HS-27A (cell line): ENCODE results near the gene C1QTNF9B.
"Not testable (repeated sequence)": the region's sequence is repeated elsewhere in the genome, so short reads cannot be mapped to it uniquely, and the experiment has no call there.

Experiments used
- DNase-seq: peaks from one replicate; pipeline ENCODE4 v3.0.0-alpha.2; 2012; ENCODE audit warnings: low read depth, missing footprints

Gene C1QTNF9B

GRCh38 chr13:23897452-23897919 lies at the start of gene C1QTNF9B:
Gene C1QTNF9B (minus strand): TSS chr13:23897502.
- not testable (repeated sequence) for DNase-seq

DNA sequence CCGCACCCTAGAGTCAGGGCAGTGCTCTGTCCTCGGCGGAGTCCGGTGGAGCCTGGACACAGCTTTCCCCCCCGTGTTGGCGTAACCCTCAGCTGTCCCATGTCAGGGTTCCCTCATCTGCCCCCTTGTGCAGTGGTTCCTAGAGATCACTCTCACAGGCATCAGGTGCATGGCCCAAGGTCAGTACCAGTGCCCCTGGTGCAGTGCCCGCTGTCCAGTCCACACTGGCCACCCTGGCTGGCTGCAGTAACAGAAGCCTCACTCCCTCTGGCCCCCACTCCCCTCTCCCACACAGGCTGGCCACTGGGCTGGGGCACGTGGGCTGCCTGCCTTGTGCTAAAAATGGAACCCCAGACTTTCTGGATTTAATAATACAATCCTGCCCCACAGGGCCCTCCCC lies 49.6 kb upstream of the C1QTNF9B start:
- DNase-seq = no peak

DNA sequence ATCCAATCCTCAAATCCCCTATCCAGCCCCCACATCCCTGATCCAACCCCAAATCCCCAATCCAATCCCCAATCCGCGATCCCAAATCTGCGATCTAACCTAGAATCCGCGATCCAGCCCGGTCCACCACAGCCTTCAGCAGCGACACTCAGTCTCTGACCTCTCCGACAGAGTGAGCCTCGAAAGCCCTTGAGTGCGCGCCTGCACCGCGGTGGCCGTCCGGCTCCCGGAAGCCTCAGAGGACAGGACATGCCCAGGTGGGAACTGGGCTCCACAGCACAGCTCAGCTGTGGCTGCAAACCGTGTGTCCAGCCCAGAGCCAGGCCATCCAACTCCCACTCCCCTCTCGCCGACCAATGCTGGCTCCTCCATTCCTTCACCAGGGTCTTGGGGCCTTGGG lies 48.8 kb upstream of the C1QTNF9B start:
- no peak for DNase-seq

DNA sequence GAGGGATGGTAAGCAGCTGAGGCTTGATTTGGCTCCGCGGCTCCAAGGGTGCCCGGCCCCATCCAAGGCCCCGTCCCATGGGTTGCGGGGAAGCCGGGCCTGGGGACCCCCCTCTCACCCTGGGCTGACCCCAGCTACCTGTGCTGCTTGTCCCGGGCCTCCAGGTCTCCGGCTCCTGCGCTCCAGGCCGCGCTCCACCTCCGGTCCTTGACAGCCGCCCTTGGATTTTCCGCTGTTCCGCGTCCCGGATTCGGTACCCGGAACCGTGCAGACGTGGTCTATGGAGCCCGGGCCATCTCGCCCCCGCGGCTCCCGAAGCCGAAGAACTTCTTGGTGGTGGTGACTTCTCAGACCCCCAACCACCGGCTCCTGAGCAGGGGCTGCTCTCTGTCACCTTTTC lies 48.3 kb upstream of the C1QTNF9B start:
- no peak for DNase-seq

GRCh38 chr13:23941211-23941610 lies 43.9 kb upstream of the C1QTNF9B start:
- no peak for DNase-seq

- not testable (repeated sequence) for DNase-seq
Observed at GRCh38 chr13:23939666-23940065, 42.4 kb upstream of the C1QTNF9B start.

GRCh38 chr13:23934520-23934919 lies 37.2 kb upstream of the C1QTNF9B start:
- no peak for DNase-seq

DNA sequence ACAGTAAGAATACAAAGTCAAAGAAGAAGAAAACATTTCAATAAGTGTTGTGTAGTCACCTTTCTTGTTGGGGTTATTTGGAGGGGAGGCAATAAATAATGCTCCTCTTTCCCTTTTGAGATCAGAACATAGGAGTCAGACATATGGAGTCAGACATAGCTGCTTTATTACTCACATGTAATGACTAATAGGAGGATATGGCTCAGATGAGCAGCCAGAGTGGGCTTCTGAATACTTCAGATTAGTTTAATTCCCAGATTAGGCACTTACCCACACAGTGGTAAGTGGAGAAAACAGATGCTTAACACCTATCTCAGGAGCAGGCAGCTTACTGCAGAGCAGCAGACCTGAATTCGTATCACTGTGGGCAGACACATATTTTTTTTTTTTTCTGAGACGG lies 31.7 kb upstream of the C1QTNF9B start:
- DNase-seq = peak; percentile 41

DNA sequence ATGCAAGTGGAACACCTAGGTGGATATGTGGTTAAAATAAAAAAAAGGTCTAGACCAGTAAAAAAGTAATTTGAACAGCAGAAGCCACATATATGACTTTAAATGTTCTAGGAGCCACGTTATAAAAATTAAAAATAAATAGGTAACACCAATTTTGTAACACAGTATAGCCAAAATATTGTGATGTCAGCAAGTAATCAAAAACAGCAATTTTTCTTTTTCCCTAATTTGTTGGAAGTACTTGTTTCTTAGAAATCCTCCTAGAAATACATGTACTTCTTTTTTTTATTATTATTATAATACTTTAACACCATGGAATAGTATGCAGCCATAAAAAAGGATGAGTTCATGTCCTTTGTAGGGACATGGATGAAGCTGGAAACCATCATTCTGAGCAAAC lies 25.7 kb upstream of the C1QTNF9B start:
- no peak for DNase-seq

DNA sequence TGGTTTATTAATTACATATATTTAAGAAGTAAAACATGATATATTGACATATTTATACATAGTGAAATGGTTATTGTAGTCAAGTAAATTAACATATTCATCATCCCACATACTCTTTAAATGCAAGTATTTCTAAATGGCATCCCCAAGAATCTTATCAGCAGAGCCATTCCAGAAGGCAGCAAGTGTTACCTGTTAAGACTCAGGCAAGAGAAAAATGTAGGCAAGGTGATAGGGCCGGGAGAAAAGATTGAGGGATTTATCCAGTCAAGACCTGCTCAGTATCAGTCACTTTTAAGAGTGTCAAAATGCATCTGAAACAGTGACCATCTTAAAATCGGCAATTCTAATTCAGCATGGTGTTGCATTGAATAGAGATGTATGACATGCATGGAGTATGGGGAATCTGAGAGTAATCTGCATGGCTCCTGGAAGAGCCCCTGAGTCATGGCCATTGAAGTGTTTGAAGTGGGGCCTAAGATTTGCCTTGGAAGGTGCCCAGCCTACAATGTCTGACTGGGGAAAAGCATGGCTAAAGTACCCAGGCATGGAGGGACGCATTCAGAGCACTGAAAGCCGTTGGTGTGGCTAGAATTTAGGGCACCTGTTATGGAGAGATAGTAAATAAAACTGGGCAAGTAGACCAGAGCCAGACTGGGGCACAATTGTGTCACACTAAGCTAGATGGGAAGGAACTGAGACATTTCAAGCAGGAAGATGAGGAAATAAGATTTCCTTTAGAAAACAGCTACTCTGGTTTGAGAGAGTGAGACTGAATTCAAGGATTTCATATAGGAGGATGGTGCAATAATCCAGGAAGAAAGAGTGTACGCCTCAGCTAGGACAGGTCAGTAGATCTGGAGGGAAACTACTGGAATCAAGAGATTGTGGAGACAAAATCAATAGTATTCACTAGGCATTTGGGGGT lies 25.0 kb upstream of the C1QTNF9B start:
- DNase-seq = no peak

DNA sequence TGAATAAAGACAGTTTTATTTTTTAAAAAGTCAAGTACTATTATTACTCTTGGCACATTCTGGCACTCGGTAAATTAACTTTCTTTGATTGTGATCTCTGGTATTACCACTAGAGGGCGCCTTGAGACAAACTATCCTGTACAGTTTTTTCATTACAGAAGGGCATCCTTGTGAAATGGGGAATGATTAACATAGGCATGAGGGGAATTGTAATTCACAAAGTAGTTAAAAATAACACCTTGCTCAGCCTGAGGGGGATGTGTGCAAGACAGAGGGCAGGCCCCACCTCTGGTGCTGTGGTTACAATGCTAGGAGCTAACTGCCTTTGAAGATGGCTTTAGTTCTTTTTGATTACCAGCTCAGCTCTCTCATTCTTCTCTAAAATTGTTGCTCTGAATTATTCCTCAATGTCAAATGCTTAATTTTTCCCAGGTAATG lies 24.2 kb upstream of the C1QTNF9B start:
- no peak for DNase-seq

- no peak for DNase-seq
Observed at GRCh38 chr13:23919006-23919405, 21.7 kb upstream of the C1QTNF9B start.

DNA sequence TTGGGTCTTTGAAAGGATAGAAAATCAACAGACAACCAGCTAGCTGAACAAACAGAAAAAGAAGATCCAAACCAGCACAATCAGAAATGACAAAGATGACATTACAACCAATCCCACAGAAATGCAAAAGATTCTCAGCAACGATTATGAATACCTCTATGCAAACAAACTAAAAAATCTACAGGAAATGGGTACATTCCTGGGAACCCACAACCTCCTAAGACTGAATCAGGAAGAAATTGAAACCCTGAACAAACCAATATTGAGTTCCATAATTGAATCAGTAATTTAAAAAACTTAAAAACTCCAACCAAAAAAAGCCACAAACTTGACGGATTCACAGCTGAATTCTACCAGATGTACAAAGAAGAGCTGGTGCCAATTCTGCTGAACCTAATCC lies 20.9 kb upstream of the C1QTNF9B start:
- no peak for DNase-seq

DNA sequence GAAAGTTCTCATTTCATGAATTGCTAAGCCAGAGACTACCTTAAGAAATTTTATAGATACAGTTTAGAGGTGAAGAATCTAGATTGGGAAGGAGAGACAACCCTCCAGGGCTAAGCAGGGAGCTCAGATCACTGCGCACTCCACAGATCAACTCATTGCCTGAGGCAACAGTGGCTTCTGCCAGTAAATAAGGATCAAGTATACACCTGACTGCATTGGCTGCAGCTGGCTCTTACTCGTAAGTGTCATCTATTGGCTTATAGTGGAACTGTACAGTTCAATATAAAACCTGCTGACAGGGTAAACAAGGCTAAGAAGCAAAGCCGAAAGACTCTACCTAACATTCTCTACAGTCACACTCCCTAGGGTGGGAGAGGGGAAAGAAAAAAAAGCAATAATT lies 18.0 kb upstream of the C1QTNF9B start:
- DNase-seq = no peak

GRCh38 chr13:23912469-23912868 lies 15.2 kb upstream of the C1QTNF9B start:
- no peak for DNase-seq

DNA sequence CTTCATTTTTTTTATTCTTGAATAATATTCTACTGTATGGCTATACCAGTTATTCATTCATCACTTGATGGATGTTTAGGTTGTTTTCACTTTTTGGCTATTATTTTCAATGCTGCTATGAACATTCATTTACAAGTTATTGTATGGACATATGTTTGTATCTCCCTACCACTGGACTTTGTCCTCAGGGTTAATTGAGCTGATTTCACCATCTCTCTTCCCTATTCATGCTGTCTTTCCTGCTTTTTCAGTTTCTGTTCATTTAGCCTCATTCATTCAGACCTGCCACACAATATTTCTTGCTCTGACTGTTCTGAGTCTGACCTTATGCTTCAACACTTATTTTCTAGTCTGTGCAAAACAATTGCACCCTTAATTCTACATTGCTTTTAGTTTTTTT lies 12.3 kb upstream of the C1QTNF9B start:
- DNase-seq = no peak

- DNase-seq = no peak
Observed at GRCh38 chr13:23905766-23906165, 8.5 kb upstream of the C1QTNF9B start.

- DNase-seq = no peak
Observed at GRCh38 chr13:23903906-23904280, 6.6 kb upstream of the C1QTNF9B start.

DNA sequence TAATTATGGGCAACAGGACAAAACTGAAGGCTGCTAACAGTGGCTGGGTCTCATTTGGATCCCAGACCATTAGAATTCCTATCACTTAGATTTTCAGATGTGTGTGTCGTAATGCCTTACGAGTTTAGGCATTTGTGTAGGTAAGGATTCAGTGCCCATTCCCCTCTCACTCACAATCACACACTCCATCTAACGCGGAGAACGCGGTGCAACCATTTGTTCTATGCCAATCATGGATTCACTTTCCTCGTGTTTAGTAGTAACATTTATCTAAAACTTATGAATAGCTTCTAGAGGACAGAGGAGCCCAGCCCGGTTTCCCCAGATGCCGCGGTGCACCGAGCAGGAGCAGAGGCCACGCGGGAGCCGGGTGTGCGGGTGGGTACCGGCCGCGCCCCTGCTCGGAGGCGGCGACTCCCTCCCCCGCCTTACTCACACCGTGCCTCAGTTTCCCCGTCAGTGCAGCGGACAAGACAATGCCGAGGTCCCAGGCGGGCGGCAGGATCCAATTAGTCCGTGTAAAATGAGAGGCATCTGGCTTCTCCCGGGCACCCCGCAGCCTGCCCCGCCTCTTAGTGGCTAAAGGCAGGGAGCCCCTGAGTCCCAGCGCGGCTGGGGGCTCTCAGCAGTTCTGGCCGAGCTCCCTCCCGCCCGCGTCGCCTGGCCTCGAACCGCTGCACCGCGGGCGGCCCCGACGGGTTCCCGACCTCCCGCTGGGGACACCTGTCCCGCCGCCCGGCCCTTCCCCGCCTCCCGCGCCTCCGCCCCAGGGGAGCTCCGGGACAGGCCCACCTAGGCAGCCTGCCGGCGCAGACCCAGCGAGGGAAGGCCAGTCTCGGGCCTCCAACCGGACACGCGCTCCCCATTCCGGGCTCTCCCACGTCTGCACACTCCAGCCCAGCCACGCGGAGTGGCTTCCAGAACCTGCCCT lies 5.9 kb upstream of the C1QTNF9B start:
- DNase-seq = no peak

- no peak for DNase-seq
Observed at GRCh38 chr13:23901365-23901764, 4.1 kb upstream of the C1QTNF9B start.

DNA sequence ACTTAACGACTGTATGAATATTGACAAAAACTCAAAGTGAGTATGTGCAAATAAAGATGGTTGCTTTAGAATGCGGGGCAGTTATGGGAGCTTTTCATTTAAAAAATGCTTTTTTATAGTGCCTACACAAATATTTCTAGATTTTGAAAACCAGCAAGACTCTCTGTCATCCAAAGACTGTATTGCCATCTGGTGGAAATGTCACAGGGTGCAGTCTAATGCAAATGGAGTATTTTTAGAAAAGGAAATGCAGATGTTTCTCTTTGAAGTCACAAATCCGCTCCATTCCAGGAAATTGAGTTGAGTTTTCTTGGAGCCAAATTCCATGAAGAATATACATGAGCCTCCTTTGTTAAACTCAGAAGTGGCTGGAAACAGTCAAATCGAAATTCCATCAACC lies 2.3 kb upstream of the C1QTNF9B start:
- no peak for DNase-seq

GRCh38 chr13:23898101-23898500 lies 799 bp upstream of the C1QTNF9B start:
- no peak for DNase-seq

DNA sequence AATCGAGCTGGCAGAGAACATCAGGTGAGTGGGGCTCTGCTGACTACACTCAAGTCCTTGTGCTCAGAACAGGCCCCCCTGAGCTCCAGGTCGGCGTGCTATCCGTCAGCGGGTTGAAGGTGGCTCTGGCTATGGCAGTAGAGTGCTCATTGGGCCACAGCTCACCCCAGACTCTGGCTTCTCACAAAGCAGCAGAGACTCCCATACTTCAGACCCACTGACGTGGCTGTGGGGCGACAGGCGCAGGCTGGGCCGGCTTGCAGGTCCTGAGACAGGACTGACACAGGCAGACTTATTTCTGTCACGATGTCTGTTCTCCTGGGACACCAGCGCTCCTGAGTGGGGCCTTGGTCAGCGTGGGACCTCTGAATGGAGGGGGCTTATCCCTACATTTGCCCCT lies 2.6 kb downstream of the C1QTNF9B start:
- DNase-seq = not testable (repeated sequence)
